HFF-Myc (cell line): ENCODE results near the gene PGP.

Source experiments
- DNase-seq: peaks from one replicate; pipeline ENCODE4 v3.0.0-alpha.2; 2011; ENCODE audit warnings: low read depth; ENCODE audit errors: extremely low read depth
- H3K4me3 ChIP-seq: replicated peaks from 2 replicates; pipeline ENCODE4 v1.5.1; 2011; ENCODE audit warnings: low read depth, mild to moderate bottlenecking, control low read depth, low read length
- TF ChIP-seq, protein P1 (sequence below): IDR thresholded peaks from 2 replicates; pipeline ENCODE4 v1.5.1; 2012; ENCODE audit warnings: mild to moderate bottlenecking, low read depth, low read length, control low read depth; ENCODE audit errors: missing control alignments

Gene PGP

DNA sequence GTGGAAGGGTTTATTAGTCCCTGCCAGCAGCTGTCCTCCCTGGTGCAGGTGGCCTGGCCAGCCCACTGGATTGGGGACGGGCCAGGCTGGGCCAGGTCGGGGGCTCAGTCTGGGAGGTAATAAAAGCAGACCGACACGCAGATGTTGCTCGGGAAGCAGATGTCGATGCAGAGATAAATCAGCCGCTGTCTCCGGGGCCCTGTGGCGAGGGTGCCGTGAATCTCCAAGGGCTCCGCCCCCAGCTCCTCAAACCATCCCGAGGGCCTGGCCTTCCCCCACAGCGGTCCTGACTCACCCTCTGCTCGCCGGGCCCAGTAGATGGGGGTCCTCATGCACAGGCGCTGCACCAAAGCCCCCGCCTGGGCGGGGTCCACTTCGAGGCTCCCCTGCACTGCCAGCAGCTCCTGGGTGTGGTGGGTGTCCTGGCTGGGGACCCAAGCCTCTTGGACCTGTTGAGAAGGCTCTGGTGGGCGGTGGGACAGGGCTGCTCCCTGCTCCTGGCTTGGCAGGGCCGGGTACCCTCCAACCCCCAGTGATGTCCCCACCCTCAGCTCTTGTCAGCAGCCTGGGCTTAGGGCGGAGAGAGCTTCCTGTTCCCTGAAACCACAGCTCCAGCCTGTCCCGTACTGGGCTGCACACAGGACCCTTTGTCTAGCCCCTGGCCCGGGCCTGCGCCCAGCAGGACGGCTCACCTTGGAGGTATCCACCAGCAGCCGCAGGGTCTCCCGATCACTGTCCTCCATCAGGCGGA is 5.2 kb downstream of the PGP start:
- TF ChIP-seq, protein P1, sequence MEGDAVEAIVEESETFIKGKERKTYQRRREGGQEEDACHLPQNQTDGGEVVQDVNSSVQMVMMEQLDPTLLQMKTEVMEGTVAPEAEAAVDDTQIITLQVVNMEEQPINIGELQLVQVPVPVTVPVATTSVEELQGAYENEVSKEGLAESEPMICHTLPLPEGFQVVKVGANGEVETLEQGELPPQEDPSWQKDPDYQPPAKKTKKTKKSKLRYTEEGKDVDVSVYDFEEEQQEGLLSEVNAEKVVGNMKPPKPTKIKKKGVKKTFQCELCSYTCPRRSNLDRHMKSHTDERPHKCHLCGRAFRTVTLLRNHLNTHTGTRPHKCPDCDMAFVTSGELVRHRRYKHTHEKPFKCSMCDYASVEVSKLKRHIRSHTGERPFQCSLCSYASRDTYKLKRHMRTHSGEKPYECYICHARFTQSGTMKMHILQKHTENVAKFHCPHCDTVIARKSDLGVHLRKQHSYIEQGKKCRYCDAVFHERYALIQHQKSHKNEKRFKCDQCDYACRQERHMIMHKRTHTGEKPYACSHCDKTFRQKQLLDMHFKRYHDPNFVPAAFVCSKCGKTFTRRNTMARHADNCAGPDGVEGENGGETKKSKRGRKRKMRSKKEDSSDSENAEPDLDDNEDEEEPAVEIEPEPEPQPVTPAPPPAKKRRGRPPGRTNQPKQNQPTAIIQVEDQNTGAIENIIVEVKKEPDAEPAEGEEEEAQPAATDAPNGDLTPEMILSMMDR, result no peak
- no peak for DNase-seq
- no peak overlapping the region for H3K4me3 ChIP-seq

DNA sequence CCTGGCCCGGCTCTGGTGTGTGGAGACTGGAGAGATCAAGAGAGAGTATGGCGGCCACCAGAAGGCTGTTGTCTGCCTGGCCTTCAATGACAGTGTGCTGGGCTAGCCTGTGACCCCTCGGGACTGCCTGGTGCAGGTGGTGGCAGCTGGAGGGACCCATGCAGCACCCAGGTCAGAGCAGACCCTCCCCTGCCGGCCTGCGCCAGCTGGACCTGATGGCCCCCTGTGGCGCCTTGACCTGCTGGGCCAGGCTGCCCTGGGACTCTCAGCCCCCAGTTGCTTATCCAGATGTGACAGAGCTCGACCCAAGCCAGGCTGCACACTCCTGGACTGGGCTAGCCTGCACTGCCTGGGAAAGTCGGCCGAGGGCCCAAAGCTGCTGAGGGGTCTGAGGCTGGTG is 5.9 kb downstream of the PGP start:
- no peak for DNase-seq
- TF ChIP-seq, protein P1, result no peak

DNA sequence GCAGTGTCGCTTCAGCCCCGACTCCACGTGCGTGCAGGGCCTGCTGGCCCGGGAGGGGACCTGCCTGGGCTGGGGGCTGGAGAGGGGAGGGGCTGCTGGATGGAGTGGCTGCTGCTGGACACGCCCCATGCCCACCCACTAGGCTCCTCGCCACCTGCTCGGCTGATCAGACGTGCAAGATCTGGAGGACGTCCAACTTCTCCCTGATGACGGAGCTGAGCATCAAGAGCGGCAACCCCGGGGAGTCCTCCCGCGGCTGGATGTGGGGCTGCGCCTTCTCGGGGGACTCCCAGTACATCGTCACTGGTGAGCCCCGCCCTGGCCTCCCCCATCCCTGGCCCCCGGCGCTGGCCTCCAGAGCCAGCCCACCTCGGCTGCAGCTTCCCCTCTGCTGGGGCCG is 6.3 kb downstream of the PGP start:
- TF ChIP-seq, protein P1, result no peak

More for the DNA sequence above, 5.9 kb downstream of the PGP start:
- H3K4me3 ChIP-seq, result no peak overlapping the region

DNA sequence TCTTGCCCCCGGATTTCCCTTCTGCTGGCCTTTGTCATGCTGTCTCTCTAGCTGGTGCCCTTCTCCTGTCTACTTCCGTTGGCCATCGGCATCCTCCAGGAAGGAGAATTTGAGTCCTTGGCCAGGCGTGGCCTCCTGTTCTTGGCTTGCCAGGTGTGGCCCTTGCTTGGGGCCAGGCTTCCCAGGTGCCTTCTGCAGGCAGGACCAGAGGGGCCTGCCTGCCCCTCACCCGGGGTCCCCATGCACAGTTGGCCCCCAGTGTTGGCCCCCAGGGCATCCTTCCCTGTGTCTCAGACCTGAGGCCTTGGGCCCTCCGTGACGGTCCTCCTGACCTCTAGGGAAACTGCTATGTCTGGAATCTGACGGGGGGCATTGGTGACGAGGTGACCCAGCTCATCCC is 6.8 kb downstream of the PGP start:
- no peak overlapping the region for H3K4me3 ChIP-seq
- DNase-seq, result no peak
- TF ChIP-seq, protein P1, result no peak

More for the DNA sequence above, 6.3 kb downstream of the PGP start:
- no peak for DNase-seq
- no peak overlapping the region for H3K4me3 ChIP-seq

DNA sequence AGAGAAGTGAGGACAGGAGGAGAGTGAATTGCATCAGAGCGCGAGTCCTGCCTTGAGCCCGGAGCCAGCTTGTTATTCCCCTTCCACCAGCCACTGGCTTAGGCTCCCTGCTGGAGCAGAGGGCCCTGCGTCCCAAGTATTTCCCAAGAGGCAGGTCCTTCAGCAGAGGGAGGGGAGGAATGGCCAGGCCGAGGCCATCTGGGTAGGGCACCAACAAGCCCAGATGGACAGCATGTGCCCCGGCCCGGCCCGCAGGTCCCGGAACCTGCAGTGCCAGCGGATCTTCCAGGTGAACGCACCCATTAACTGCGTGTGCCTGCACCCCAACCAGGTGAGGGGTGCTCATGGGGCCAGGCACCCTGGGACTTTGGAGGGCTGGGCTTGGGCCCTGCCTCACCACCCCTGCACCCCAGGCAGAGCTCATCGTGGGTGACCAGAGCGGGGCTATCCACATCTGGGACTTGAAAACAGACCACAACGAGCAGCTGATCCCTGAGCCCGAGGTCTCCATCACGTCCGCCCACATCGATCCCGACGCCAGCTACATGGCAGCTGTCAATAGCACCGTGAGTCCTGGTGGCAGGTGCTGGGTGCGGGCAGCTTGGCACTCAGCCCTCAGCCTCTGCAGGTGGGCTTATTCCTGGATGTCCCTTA is 7.7 kb downstream of the PGP start:
- TF ChIP-seq, protein P1, result no peak
- peak overlapping the region; percentile 84 for H3K4me3 ChIP-seq
- no peak for DNase-seq

DNA sequence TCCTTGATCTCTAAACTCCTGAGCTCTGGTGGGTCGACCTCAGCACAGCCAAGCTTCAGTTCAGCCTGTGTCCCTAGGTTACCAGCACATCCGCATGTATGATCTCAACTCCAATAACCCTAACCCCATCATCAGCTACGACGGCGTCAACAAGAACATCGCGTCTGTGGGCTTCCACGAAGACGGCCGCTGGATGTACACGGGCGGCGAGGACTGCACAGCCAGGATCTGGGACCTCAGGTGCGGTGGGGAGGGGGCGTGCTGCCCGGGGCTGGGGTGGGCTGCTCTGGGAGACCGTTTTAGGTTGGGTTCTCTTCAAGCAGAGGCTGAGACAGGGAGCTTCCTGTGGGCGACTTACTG is 8.2 kb downstream of the PGP start:
- TF ChIP-seq, protein P1, result no peak
- no peak for DNase-seq
- peak overlapping the region; percentile 84 for H3K4me3 ChIP-seq
